Brain pericyte (primary cell): ENCODE measurements around the gene KRTCAP2.
"Not testable (repeated sequence)": the region's sequence is repeated elsewhere in the genome, so short reads cannot be mapped to it uniquely, and the experiment has no call there.

Source experiments
- DNase-seq: peaks from one replicate; pipeline ENCODE4 v3.0.0-alpha.2; 2012; ENCODE audit warnings: low read depth, low spot score

Gene KRTCAP2

GRCh38 chr1:155199792-155200191, 26.7 kb upstream of the KRTCAP2 start:
- no peak for DNase-seq

- DNase-seq: no peak
These were observed 25.4 kb upstream of the KRTCAP2 start for GRCh38 chr1:155198547-155198906.

DNA sequence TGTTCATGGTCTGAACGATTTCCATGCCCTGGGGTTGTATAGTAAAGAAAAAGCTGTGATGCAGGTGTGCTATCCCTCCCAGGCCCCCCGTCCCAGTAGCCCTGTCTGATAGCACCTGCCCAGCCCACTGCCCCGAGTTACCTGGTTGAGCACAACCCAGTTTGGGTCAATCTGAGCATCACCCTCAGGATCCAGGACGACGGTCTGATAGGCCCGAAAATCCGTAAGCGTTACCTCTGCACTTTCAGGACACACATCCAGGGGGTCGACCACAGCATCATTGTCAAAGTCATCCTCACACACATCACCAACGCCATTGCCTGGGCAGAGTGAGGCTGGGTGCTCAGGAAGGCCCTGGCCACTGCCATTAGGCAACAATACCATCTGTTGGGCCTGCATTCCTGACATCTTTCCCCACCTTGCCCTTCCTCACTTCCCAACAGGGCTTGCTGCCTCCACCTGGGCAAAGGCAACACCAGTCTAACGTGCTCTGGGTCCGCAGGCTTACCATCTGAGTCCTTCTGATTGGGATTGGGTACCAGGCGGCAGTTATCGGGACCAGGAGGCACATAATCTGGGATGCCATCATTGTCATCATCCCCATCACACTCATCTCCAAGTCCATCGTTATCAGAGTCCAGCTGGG, 24.9 kb upstream of the KRTCAP2 start:
- DNase-seq: no peak

DNA sequence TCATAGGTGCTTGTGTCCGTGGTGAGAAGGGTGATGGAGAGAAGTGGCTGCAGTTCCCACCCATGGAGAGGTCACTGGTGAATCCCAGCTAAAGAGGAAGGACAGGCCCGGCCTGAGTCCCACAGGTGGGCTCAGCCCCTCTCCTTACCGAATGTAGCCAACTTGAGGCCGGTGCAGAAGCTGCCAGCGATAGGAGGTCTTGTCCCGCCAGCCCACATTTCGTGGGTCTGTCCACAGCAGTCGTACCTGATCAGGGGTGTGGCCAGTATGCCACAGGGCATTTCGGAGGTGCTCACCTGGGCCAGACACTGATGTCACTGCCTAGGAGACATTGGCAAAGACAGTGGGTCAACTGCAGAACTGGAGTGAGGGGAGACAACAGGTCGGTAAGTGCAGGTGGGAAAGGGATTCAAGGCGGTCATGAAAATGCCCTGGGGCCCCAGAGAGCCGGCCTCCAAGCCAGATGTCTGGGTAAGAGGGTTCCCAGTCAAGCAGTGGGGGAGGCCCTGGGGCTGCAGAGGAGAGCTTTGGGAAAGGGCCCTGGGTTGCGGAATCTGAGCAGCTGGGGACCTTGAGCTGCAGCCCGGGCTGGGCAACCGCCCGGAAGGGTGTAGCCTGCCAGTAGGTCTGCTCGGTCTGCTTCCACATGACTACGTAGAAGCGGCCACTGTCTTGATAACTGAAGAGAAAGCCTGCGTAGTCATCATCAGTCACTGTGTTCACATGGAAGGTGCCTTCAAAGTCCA, 24.0 kb upstream of the KRTCAP2 start:
- DNase-seq: no peak

DNA sequence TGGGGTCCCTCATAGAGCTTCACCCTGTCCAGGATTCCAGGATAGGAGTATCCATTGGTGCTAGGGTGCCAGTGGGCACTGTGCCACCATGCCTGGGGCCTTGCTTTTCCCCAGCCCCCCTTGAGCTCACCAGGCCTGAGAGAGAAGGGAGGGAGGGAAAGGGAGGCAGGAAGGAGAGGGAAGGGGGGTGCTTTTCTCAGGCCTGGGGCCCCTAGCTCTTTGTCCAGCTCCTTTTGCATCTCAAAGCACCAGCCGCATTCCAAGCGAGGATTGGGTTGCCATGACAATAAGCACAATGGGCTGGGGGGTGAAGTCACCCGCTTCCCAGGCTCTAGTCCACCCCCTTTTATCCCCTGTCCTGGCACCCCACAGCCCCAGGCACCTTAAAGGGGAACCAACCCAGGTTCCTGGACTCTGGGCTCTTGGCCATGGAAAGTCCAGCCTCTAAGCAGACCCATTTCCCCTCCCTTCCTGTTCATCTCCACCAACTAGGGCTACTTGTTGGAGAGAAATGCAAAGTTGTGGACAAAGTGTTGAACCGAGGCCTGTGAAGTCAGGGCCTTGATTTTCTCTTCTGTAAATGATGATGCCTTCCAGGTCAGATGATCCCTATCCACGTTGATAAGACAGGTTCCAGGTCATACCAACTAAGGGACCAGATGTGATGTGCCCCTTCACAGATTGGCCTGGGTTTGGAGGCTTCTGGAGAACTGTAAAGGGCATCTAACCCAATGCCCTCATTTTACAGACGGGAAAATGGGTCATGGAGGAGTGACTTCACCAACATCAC, 23.2 kb upstream of the KRTCAP2 start:
- DNase-seq: no peak

- no peak for DNase-seq
These were observed 22.3 kb upstream of the KRTCAP2 start for GRCh38 chr1:155195201-155196102.

- DNase-seq: not testable (repeated sequence)
These were observed 20.8 kb upstream of the KRTCAP2 start for GRCh38 chr1:155193991-155194240.

- DNase-seq: peak; percentile 71
These were observed 20.3 kb upstream of the KRTCAP2 start for GRCh38 chr1:155193275-155193990.

DNA sequence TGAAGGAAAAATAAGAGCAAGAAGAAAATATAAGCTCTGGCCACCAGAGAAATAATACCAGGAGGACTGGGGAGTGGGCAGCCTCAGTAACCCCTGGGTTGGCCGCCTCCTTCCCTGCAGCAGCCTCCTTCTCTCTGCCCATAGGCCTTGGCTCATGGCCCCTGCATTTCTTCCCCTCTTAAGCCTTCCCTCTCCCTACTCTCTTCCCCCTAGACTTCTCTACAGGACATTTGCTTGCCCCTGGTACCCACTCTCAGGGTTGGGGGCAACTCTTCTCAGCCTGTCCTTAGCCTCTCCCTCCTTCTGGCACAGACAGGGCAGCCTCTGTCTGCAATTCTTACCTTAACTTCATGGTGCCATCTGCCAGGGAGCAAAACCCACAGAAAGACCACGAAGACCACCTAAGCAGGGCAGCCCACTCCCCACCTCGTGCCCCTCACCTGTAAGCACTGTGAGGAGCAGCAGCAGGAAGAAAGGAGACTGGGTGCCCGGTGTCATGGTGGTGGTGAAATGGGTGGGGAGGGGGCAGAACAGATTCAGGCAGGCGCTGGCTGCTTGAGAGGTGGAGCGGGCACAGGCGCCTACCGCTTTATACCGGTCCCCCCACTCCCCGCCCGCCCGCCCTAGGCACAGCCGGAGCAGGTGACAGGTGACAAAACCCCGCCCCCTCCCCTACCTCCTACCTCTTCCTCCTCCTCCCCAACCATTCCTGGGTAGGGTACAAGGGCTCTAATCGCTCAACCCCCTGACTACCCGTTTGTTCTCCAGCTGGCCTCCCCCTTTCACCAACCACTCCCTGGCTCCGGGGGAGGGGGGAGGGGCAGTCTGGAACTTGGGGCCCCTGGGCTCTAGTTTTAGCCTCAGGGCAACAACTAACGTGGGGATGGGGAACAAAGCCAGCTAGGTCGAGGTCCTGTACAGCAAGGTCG, 19.5 kb upstream of the KRTCAP2 start:
- DNase-seq: no peak

DNA sequence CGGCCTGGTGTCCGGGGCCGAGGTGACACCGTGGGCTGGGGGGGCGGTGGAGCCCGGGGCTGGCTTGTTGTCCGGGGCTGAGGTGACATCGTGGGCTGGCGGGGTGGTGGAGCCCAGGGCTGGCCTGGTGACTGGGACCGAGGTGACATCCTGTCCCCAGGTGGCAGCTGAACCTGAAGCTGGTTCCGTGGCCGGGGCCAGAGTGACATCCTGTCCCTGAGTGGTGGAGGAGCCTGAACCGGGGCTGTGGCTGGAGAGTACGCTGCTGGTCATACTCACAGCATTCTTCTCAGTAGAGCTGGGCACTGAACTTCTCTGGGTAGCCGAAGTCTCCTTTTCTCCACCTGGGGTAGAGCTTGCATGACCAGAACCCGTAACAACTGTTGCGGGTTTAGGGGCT, 18.8 kb upstream of the KRTCAP2 start:
- DNase-seq: no peak

- not testable (repeated sequence) for DNase-seq
These were observed 16.8 kb upstream of the KRTCAP2 start for GRCh38 chr1:155189926-155190325.

DNA sequence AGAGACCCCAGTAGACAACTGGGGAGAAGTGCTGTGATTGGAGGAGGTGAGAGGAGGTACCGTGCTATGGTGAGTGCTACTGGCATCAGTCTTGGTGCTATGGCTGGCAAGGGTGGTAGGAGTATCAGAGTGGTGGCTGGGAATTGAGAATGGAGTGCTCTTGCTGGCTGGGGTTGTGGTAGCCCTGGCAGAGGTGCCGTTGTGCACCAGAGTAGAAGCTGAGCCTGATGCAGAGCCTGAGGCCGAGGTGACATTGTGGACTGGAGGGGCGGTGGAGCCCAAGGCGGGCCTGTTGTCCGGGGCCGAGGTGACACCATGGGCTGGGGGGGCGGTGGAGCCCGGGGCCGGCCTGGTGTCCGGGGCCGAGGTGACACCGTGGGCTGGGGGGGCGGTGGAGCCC, 15.2 kb upstream of the KRTCAP2 start:
- no peak for DNase-seq

GRCh38 chr1:155187456-155187891, 14.4 kb upstream of the KRTCAP2 start:
- DNase-seq: no peak

DNA sequence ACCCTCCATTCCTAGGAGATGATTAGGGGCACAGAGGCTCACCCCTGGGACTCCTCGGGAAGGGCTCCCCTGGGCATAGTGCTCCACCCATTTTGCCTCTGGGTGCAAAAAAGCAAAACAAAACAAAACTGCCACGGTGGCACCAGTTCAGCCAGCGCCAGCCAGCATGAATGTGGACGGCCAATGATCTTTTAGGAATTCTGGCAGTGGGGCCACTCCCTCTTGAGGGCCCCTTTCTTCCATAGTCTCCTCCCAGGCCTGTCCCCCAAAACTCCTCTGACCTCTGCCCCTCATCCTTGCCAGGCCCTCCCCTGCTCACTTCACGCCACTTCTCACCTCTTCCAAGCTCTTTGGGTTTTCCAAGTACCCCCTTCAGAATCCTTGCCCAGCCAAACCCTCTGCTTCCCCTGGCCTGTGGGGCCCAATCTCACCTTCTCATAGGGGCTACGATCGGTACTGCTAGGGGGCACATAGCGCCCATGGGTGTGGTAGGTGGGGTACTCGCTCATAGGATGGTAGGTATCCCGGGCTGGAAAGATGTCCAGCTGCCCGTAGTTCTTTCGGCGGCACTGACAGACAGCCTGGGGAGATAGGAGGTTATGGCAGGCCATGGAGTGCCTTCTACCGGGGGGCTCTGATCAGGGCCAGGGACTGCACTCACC, 13.8 kb upstream of the KRTCAP2 start:
- DNase-seq: no peak

- DNase-seq: no peak
These were observed 13.1 kb upstream of the KRTCAP2 start for GRCh38 chr1:155186067-155186793.

GRCh38 chr1:155185783-155186066, 12.6 kb upstream of the KRTCAP2 start:
- no peak for DNase-seq

- no peak for DNase-seq
These were observed 12.0 kb upstream of the KRTCAP2 start for GRCh38 chr1:155184835-155185782.

GRCh38 chr1:155184351-155184811, 11.3 kb upstream of the KRTCAP2 start:
- no peak for DNase-seq
